Neural progenitor cell (in vitro differentiated cells): ENCODE results near the gene CRELD1.

ENCODE experiments used
- CTCF ChIP-seq: fragments of 200-600 bp; sonication (generic); IDR thresholded peaks from 2 replicates; pipeline ENCODE4 v1.5.1; 2017; ENCODE audit warnings: antibody characterized with exemption, mild to moderate bottlenecking
- EZH2phosphoT487 ChIP-seq: fragments of 200-600 bp; sonication (generic); IDR thresholded peaks from 2 replicates; pipeline ENCODE4 v1.6.1; 2017; ENCODE audit warnings: antibody characterized with exemption

GRCh38 chr3:9915254-9916141 is 18.1 kb upstream of the CRELD1 start:
- TF ChIP-seq CTCF: peak; percentile 31
- TF ChIP-seq EZH2phosphoT487: peak; percentile 37
